Posterior cingulate gyrus (tissue), 11 donors: ENCODE data around the gene ARIH1.
A peak's percentile ranks its signal among the peaks of the same experiment; 100 is the strongest.

Experiments
- DNase-seq, 10 donors: peaks; one replicate each; pipeline versions ENCODE4 v3.0.0 to v3.0.0-alpha.2; 2020 to 2021; ENCODE audit warnings: mixed read lengths in 3 of 10
- intact Hi-C: fragments of 100-400 bp; cut with DNase I; formaldehyde crosslinking; loops from one replicate; pipeline ENCODE4 v1.15.1; 2023

ARIH1 gene

GRCh38 chr15:72483279-72483678, 9.1 kb downstream of the ARIH1 start:
- no peak for DNase-seq
- intact Hi-C loops: no loop called here

- intact Hi-C loops: no loop called here
- DNase-seq: no peak
Observed at GRCh38 chr15:72486144-72486543, 12.0 kb downstream of the ARIH1 start.

GRCh38 chr15:72487070-72487797, 13.1 kb downstream of the ARIH1 start:
- DNase-seq: no peak
- intact Hi-C loops: no loop called here

- DNase-seq: no peak
- intact Hi-C loops: no loop called here
Observed at GRCh38 chr15:72488558-72488957, 14.4 kb downstream of the ARIH1 start.

- DNase-seq: no peak
- intact Hi-C loops: no loop called here
Observed at GRCh38 chr15:72489943-72490554, 15.9 kb downstream of the ARIH1 start.

GRCh38 chr15:72491768-72492167, 17.6 kb downstream of the ARIH1 start:
- intact Hi-C loops: no loop called here
- no peak for DNase-seq

- intact Hi-C loops: no loop called here
- no peak for DNase-seq
Observed at GRCh38 chr15:72492733-72493132, 18.6 kb downstream of the ARIH1 start.

GRCh38 chr15:72493220-72493619, 19.1 kb downstream of the ARIH1 start:
- no peak for DNase-seq
- intact Hi-C loops: no loop called here

- intact Hi-C loops: no loop called here
- no peak for DNase-seq
Observed at GRCh38 chr15:72495007-72495406, 20.9 kb downstream of the ARIH1 start.

- intact Hi-C loops: no loop called here
- no peak for DNase-seq
Observed at GRCh38 chr15:72496783-72497182, 22.7 kb downstream of the ARIH1 start.

GRCh38 chr15:72497402-72497801, 23.3 kb downstream of the ARIH1 start:
- DNase-seq: no peak
- intact Hi-C loops: no loop called here

GRCh38 chr15:72502220-72502809, 28.2 kb downstream of the ARIH1 start:
- intact Hi-C loops: no loop called here
- no peak for DNase-seq

- intact Hi-C loops: no loop called here
Observed at GRCh38 chr15:72503147-72503546, 29.0 kb downstream of the ARIH1 start.

GRCh38 chr15:72507402-72508092, 33.4 kb downstream of the ARIH1 start:
- no peak for DNase-seq
- intact Hi-C loops: no loop called here

More at GRCh38 chr15:72503147-72503546, 29.0 kb downstream of the ARIH1 start:
- no peak for DNase-seq

- intact Hi-C loops: no loop called here
- DNase-seq: no peak
Observed at GRCh38 chr15:72509484-72509883, 35.4 kb downstream of the ARIH1 start.

- intact Hi-C loops: no loop called here
- no peak for DNase-seq
Observed at GRCh38 chr15:72511536-72511935, 37.4 kb downstream of the ARIH1 start.

GRCh38 chr15:72515591-72516389, 41.7 kb downstream of the ARIH1 start:
- intact Hi-C loops: no loop called here
- no peak for DNase-seq

- no peak for DNase-seq
- intact Hi-C loops: no loop called here
Observed at GRCh38 chr15:72516777-72517176, 42.6 kb downstream of the ARIH1 start.

- intact Hi-C loops: no loop called here
- peak in 1 of 10 donors; percentile 23 for DNase-seq
Observed at GRCh38 chr15:72521682-72522081, 47.6 kb downstream of the ARIH1 start.

GRCh38 chr15:72532991-72533601, 59.0 kb downstream of the ARIH1 start:
- no peak for DNase-seq
- intact Hi-C loops: no loop called here
